ENCODE measurements around the gene POU6F2. TPM values are rescaled to one million over a fixed set of nuclear protein-coding genes. Genes with fewer than 3 reads are reported as not detected.

POU6F2 gene
- total RNA-seq, 4 donors from 2014 or later, result not detected

- WGBS, result 81% methylated on average over 8 of the region's 8 CpGs
- DNase-seq (ENCODE audit: low spot score in 2 of 2), result no peak
Measured at GRCh38 chr7:39507866-39508551, 530.3 kb downstream of the POU6F2 start.

GRCh38 chr7:39509436-39509835 is 531.7 kb downstream of the POU6F2 start:
- no peak overlapping the region for H3K27ac ChIP-seq
- TF ChIP-seq CTCF (IDR thresholded peaks at IDR 0.05) (no peak), POLR2AphosphoS5 (IDR thresholded peaks at IDR 0.05) (no peak)
- no peaks in the 10 kb centered on the region for H3K36me3 ChIP-seq
- H3K4me1 ChIP-seq, result no peaks in the 10 kb centered on the region
- WGBS, result 59% methylated on average over 3 of the region's 4 CpGs
- DNase-seq (ENCODE audit: low spot score in 2 of 2), result no peak
- H3K4me3 ChIP-seq, result no peak overlapping the region
- H3K27me3 ChIP-seq, result no peaks in the 10 kb centered on the region
- no peaks in the 10 kb centered on the region for H3K9me3 ChIP-seq

More at GRCh38 chr7:39507866-39508551, 530.3 kb downstream of the POU6F2 start:
- H3K36me3 ChIP-seq, result no peaks in the 10 kb centered on the region
- no peak overlapping the region for H3K27ac ChIP-seq
- no peaks in the 10 kb centered on the region for H3K4me1 ChIP-seq
- TF ChIP-seq POLR2A (IDR thresholded peaks at IDR 0.05) (no peak), EP300 (IDR thresholded peaks at IDR 0.05) (no peak), CTCF (IDR thresholded peaks at IDR 0.05) (no peak), POLR2AphosphoS5 (IDR thresholded peaks at IDR 0.05) (no peak)
- H3K9me3 ChIP-seq, result no peaks in the 10 kb centered on the region
- no peak overlapping the region for H3K4me3 ChIP-seq
- H3K27me3 ChIP-seq, result no peaks in the 10 kb centered on the region

- TF ChIP-seq POLR2A (IDR thresholded peaks at IDR 0.05), result no peak
- TF ChIP-seq CTCF (IDR thresholded peaks at IDR 0.05), result no peak
- TF ChIP-seq POLR2AphosphoS5 (IDR thresholded peaks at IDR 0.05), result no peak
- no peak for TF ChIP-seq EP300 (IDR thresholded peaks at IDR 0.05)
- no peaks in the 10 kb centered on the region for H3K4me1 ChIP-seq
- 69% methylated on average over 2 of the region's 2 CpGs for WGBS
- H3K27ac ChIP-seq, result no peak overlapping the region
- no peak overlapping the region for H3K4me3 ChIP-seq
- no peak for DNase-seq (ENCODE audit: low spot score in 2 of 2)
- H3K9me3 ChIP-seq, result no peaks in the 10 kb centered on the region
- H3K36me3 ChIP-seq, result no peaks in the 10 kb centered on the region
- no peaks in the 10 kb centered on the region for H3K27me3 ChIP-seq
Measured at GRCh38 chr7:39509912-39510311, 532.2 kb downstream of the POU6F2 start.

GRCh38 chr7:39510864-39511354 is 533.2 kb downstream of the POU6F2 start:
- TF ChIP-seq POLR2A (IDR thresholded peaks at IDR 0.05), result no peak
- TF ChIP-seq POLR2AphosphoS5 (IDR thresholded peaks at IDR 0.05), result no peak
- no peak for TF ChIP-seq EP300 (IDR thresholded peaks at IDR 0.05)
- TF ChIP-seq CTCF (IDR thresholded peaks at IDR 0.05), result no peak
- 83% methylated on average over 3 of the region's 3 CpGs for WGBS
- Histone ChIP-seq H3K9me3 (no peaks in the 10 kb centered on the region), H3K27me3 (no peaks in the 10 kb centered on the region), H3K4me3 (no peak overlapping the region), H3K36me3 (no peaks in the 10 kb centered on the region), H3K27ac (no peak overlapping the region), H3K4me1 (no peaks in the 10 kb centered on the region)
- no peak for DNase-seq (ENCODE audit: low spot score in 2 of 2)

- Histone ChIP-seq H3K9me3 (no peaks in the 10 kb centered on the region), H3K27ac (no peak overlapping the region), H3K27me3 (no peaks in the 10 kb centered on the region), H3K36me3 (no peaks in the 10 kb centered on the region), H3K4me3 (no peak overlapping the region), H3K4me1 (peaks cover 5% of the 10 kb centered on the region)
- WGBS, result 74% methylated on average over 8 of the region's 8 CpGs
- TF ChIP-seq CTCF (IDR thresholded peaks at IDR 0.05), result no peak
- TF ChIP-seq EP300 (IDR thresholded peaks at IDR 0.05), result no peak
- no peak for TF ChIP-seq POLR2A (IDR thresholded peaks at IDR 0.05)
- TF ChIP-seq POLR2AphosphoS5 (IDR thresholded peaks at IDR 0.05), result no peak
- DNase-seq (ENCODE audit: low spot score in 2 of 2), result no peak
Measured at GRCh38 chr7:39515534-39516228, 538.0 kb downstream of the POU6F2 start.

All from suprapubic skin (tissue), 4 donors.